ENCODE data around the gene TMEM106C.

The TMEM106C gene

DNA sequence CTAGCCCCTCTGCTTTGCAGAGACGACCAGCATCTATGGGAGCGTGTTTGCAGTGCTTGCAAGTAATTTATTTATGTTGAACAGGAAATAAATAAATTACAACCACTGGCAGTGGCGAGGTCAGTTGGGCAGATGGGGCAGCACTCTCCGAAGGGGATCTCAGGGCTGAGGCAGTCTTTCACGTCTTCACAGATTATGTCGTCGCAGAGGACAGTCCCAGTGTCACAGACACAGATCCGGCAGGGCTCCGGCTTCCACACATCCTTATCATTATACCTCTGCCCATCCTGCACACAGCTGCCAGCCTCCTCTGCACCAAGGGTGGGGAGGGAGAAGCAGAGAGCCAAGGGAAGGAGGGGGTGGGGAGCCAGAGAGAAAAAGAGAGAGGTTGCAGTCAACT, 36.4 kb downstream of the TMEM106C start:
- DNase-seq, result no peak

DNA sequence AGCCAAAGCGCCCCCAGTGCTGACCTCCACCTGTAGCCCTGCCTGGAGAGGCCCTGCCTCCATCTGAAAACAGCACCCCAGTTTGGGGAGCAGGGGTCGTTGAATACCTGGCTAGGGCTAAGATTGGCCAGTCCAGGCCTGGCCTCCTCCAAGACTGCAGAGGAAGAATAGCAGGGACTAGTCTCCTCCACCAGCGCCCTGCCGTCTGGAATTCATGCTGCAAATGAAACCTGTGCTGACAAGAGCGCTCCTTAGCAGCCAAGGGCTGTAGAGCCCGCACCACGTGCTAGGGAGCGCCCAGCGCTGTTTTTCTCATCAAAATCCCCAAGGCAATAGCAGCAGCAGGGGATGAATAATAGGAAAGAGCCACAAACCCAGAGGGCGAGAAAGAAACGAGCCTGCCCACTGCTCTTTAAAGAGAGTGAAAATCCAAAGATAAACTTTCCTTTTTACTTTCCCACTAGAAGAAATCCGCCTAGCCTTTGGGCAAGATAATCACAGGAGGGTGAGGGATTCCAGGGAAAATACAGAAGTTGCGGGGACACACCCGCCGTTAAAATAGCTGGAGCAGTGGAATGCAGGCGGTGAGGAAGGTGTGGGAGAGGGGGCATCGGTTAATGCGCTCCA, 37.6 kb downstream of the TMEM106C start:
- DNase-seq, result no peak

- DNase-seq, result peak in 1 of 2 experiments; percentile 10
Observed at GRCh38 chr12:48001505-48002413, 38.4 kb downstream of the TMEM106C start.

DNA sequence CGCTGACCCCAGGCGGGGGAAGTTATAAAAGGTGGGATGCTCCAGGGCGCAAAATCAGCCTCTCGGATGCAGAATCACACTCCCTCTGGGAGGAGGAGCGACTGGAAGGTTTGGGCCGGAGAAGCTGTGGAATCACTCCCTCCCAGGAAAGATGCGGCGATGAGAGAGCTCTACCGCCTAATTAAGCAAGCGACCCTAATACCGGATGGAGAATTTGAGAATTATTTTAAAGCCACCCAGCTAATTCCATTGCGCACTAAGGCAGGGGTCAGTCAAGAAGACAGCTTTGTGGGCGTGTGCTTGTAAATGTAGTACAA, 39.0 kb downstream of the TMEM106C start:
- no peak for DNase-seq

- DNase-seq, result no peak
Observed at GRCh38 chr12:48002773-48003218, 39.4 kb downstream of the TMEM106C start.

GRCh38 chr12:48003226-48004052, 40.0 kb downstream of the TMEM106C start:
- no peak for DNase-seq

GRCh38 chr12:48004053-48004941, 40.9 kb downstream of the TMEM106C start, which contains the start of gene COL2A1:
Gene COL2A1, minus strand, starts transcription at chr12:48004476. Its CDS starts 155 bp downstream, at chr12:48004321.
- DNase-seq, result no peak

- no peak for DNase-seq
Observed at GRCh38 chr12:48005001-48005749, 41.8 kb downstream of the TMEM106C start.

DNA sequence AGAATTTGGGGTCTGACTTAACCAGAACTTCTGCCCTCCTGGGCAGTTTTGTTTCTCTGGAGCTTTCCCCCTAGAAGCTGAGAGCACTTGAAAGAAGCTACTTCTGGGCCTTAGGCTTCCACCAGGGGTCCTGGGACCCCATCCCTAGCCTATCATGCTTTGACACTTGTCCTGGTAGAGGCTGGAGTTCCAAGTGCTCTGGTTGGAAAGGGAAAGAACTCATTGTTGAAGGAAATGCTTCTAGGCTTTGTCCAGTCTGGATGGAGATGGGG, 42.3 kb downstream of the TMEM106C start:
- no peak for DNase-seq

DNA sequence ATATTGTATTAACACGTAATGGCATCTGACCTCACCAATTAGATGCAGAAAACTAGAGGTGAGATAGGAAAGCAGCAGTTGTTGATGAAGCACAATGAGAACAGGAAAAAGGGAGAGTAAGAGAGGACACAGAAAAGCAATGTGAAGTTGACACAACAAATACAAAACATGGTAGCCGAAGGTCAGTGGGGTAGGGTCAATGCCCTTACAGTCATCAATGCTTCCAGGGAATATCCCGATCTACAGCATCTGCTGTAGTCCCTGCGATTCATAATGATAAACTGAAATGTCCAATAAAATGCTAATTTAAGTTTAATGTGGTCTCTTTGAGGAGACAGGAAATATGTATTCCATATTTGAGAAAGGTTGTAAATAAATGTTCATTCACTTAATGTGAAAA, 43.8 kb downstream of the TMEM106C start:
- no peak for DNase-seq

DNA sequence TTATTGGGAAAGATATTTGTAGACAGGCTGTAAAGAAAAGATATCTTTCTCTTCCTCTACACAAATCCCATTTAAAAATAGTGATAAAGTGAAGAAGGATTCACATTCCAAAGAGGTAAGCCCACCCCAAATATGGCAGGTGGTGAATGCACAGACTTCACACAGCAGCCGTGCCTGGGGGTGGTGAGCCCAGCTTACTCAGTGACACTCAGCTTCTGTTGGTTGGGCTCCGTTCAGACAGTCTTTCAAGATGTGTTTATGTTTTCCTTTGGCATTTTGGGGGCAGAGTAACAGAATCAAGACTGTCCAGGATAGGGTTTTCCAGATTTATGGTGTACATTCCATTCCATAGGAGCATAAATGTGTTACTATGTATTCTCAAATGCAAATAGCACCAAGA, 45.0 kb downstream of the TMEM106C start:
- no peak for DNase-seq

- DNase-seq, result no peak
Observed at GRCh38 chr12:48008950-48009349, 45.6 kb downstream of the TMEM106C start.

DNA sequence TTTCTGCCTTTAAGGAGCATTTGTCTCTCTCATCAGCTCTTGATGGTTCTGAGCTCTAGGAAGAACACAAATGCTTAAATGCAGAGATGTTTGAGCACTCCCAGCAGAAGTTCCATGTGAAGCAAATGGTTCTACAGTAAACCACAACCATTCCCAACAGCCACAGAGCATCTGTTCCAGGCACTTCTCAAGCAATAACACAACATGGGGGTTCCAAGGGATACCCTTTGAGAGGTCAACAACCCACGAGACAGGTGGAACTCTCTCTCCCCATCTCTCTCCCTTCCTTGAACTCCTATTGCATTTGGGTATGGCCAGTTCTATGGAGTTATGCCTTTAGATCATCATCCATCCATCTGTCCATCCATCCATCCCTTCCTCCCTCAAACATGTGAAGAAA, 46.1 kb downstream of the TMEM106C start:
- DNase-seq, result no peak

GRCh38 chr12:48010366-48010970, 47.1 kb downstream of the TMEM106C start:
- no peak for DNase-seq

GRCh38 chr12:48012070-48012469, 48.7 kb downstream of the TMEM106C start:
- DNase-seq, result no peak

GRCh38 chr12:48013287-48013686, 49.9 kb downstream of the TMEM106C start:
- no peak for DNase-seq

DNA sequence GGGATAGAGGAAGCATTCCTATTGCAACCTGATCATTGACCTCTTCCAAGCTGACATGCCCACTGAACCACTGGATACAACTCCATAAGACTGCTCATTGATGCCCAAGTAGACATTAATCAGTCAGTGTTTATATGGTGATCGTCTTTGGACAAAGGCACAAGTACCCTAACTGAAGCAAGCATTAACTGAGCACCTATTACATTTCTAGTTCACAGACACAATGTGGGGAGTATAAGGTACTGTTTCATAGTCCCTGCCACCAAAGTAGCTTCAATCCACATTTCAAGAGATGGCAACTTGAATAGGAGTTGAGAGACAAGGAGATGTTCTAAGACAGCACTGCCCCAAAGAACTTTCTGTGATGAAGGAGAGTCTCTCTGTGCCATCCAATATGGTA, 51.7 kb downstream of the TMEM106C start:
- no peak for DNase-seq

DNA sequence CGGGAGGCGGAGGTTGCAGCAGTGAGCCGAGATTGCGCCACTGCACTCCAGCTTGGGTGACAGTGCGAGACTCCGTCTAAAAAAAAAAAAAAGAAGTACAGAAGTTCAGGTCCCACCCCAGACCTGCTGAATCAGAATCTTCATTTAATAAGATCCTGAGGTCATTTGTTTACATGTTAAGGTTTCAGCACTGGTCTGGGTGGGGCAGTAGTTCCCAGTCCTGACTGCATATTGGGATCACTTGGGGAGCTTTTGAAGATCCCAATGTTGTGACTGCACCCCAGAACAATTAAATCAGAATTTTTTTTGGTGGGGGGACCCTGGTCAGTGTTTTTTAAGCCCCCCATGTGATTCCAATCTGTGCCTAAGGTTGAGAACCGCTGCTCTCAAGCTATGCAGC, 52.6 kb downstream of the TMEM106C start:
- DNase-seq, result no peak

- DNase-seq, result no peak
Observed at GRCh38 chr12:48016373-48017020, 53.1 kb downstream of the TMEM106C start.

DNA sequence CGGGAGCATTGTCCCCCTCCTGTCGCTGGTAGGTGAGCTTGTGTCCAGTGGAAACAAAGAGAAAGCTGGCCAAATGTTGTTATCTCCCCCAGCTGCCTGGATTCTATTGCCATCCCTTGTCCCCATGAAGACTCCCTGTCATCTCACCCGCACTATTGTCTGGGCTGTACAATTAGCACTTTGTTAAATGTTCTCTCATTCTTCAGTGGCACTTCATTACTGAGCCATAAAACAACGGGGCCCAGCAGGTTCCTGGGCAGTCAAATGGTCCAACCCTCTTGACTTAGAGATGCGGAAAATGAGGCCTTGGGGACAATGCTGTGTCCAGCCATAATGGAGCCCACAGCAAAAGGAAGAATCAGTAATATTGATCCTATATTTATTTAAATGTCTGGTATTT, 54.1 kb downstream of the TMEM106C start:
- DNase-seq, result no peak

All from SW 1271 (cell line).